SK-N-SH treated with all-trans-retinoic acid at 6 μM for 48 hours (cell line): ENCODE results near the gene PURA.

ENCODE experiments used
- ATAC-seq: fragments of 200-7000 bp; cut with Tn5 transposase; 3 replicates; pipeline ENCODE4 v1.9.1; 2020; ENCODE audit warnings: mild to moderate bottlenecking, moderate library complexity
- ARNTL ChIP-seq: fragments of 450-650 bp; formaldehyde crosslinking; IDR thresholded peaks from 2 replicates; pipeline ENCODE4 v1.5.0; 2020; ENCODE audit warnings: low read depth, mild to moderate bottlenecking, moderate library complexity, borderline replicate concordance
- BACH2 ChIP-seq: fragments of 250-450 bp; sonication (Bioruptor Pico); IDR thresholded peaks from 2 replicates; pipeline ENCODE4 v1.9.0; 2021; ENCODE audit warnings: mild to moderate bottlenecking, borderline replicate concordance
- CSDC2 ChIP-seq: fragments of 250-450 bp; sonication (Bioruptor Pico); IDR thresholded peaks from 2 replicates; pipeline ENCODE4 v1.5.0; 2020; ENCODE audit warnings: mild to moderate bottlenecking, moderate library complexity
- ESRRG ChIP-seq: fragments of 250-450 bp; sonication (Bioruptor Pico); IDR thresholded peaks from 2 replicates; pipeline ENCODE4 v1.6.1; 2021; ENCODE audit warnings: mild to moderate bottlenecking
- GLIS3 ChIP-seq: fragments of 250-450 bp; sonication (Bioruptor Pico); IDR thresholded peaks from 2 replicates; pipeline ENCODE4 v1.5.0; 2020; ENCODE audit warnings: mild to moderate bottlenecking, moderate library complexity
- ISL1 ChIP-seq: fragments of 250-450 bp; sonication (Bioruptor Pico); IDR thresholded peaks from 2 replicates; pipeline ENCODE4 v2.1.2; 2022; ENCODE audit warnings: mild to moderate bottlenecking, moderate library complexity
- PPARA ChIP-seq: fragments of 250-450 bp; sonication (Bioruptor Pico); IDR thresholded peaks from 2 replicates; pipeline ENCODE4 v1.5.0; 2020; ENCODE audit warnings: mild to moderate bottlenecking, borderline replicate concordance
- RARB ChIP-seq: fragments of 250-450 bp; sonication (Bioruptor Pico); IDR thresholded peaks from 2 replicates; pipeline ENCODE4 v1.8.0; 2021; ENCODE audit warnings: mild to moderate bottlenecking, moderate library complexity
- SNAI2 ChIP-seq: fragments of 250-450 bp; sonication (Bioruptor Pico); IDR thresholded peaks from 2 replicates; pipeline ENCODE4 v1.5.0; 2020; ENCODE audit warnings: mild to moderate bottlenecking, moderate library complexity
- TCF4 ChIP-seq: fragments of 250-450 bp; sonication (Bioruptor Pico); IDR thresholded peaks from 2 replicates; pipeline ENCODE4 v1.8.0; 2021; ENCODE audit warnings: mild to moderate bottlenecking, moderate library complexity, borderline replicate concordance
- TOX ChIP-seq: fragments of 250-450 bp; sonication (Bioruptor Pico); IDR thresholded peaks from 2 replicates; pipeline ENCODE4 v1.8.0; 2021; ENCODE audit warnings: mild to moderate bottlenecking, moderate library complexity, borderline replicate concordance
- ZC3H10 ChIP-seq: fragments of 250-450 bp; sonication (Bioruptor Pico); IDR thresholded peaks from 2 replicates; pipeline ENCODE4 v1.5.1; 2021; ENCODE audit warnings: mild to moderate bottlenecking, moderate library complexity
- ZFP3 ChIP-seq: fragments of 250-450 bp; sonication (Bioruptor Pico); IDR thresholded peaks from 2 replicates; pipeline ENCODE4 v1.5.0; 2020; ENCODE audit warnings: mild to moderate bottlenecking, moderate library complexity
- ZFP30 ChIP-seq: fragments of 450-650 bp; formaldehyde crosslinking; IDR thresholded peaks from 2 replicates; pipeline ENCODE4 v1.5.0; 2022; ENCODE audit warnings: mild to moderate bottlenecking, moderate library complexity
- ZNF565 ChIP-seq: fragments of 450-650 bp; formaldehyde crosslinking; conservative IDR thresholded peaks from 2 replicates; pipeline ENCODE4 v1.5.0; 2020; ENCODE audit warnings: low read depth, mild to moderate bottlenecking, moderate library complexity
- ZNF70 ChIP-seq: fragments of 450-650 bp; formaldehyde crosslinking; IDR thresholded peaks from 2 replicates; pipeline ENCODE4 v1.5.0; 2020; ENCODE audit warnings: mild to moderate bottlenecking, moderate library complexity
- ZNF8 ChIP-seq: fragments of 450-650 bp; formaldehyde crosslinking; IDR thresholded peaks from 2 replicates; pipeline ENCODE4 v1.5.0; 2020; ENCODE audit warnings: mild to moderate bottlenecking, moderate library complexity
- TF ChIP-seq, protein P1 (sequence below): fragments of 250-450 bp; sonication (Bioruptor Pico); IDR thresholded peaks from 2 replicates; pipeline ENCODE4 v1.5.0; 2020; ENCODE audit warnings: mild to moderate bottlenecking, moderate library complexity
- TF ChIP-seq, protein P2 (sequence below): fragments of 250-450 bp; sonication (Bioruptor Pico); IDR thresholded peaks from 2 replicates; pipeline ENCODE4 v1.8.0; 2021; ENCODE audit warnings: low read depth, mild to moderate bottlenecking, moderate library complexity, borderline replicate concordance
- TF ChIP-seq, protein P3 (sequence below): fragments of 250-450 bp; sonication (Bioruptor Pico); IDR thresholded peaks from 2 replicates; pipeline ENCODE4 v1.8.0; 2020; ENCODE audit warnings: mild to moderate bottlenecking, moderate library complexity, borderline replicate concordance
- TF ChIP-seq, protein P4 (sequence below): fragments of 250-450 bp; sonication (Bioruptor Pico); IDR thresholded peaks from 2 replicates; pipeline ENCODE4 v1.5.1; 2020; ENCODE audit warnings: low read depth, mild to moderate bottlenecking, moderate library complexity

PURA gene

DNA sequence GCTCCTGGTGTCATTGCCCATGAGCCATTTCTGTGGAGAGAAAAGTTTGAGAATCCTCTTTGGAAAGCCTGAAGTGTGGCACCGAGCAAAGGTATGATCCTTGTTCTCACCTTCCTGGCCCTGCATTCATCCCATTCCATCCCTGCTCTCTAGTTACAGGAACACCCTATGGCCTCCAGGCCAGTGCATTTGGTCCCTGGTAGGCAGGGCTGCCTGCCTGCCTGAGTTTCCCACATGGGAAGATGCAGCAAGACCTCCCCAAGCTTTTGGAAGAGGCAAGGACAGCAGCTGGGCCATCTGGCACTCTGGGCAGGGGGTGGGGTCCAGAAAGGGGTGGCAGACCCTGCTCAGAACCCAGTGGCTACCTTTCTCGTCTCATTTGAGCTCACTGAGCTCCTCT is 36.3 kb downstream of the PURA start:
- ATAC-seq, result no peak
- TF ChIP-seq, protein P1, sequence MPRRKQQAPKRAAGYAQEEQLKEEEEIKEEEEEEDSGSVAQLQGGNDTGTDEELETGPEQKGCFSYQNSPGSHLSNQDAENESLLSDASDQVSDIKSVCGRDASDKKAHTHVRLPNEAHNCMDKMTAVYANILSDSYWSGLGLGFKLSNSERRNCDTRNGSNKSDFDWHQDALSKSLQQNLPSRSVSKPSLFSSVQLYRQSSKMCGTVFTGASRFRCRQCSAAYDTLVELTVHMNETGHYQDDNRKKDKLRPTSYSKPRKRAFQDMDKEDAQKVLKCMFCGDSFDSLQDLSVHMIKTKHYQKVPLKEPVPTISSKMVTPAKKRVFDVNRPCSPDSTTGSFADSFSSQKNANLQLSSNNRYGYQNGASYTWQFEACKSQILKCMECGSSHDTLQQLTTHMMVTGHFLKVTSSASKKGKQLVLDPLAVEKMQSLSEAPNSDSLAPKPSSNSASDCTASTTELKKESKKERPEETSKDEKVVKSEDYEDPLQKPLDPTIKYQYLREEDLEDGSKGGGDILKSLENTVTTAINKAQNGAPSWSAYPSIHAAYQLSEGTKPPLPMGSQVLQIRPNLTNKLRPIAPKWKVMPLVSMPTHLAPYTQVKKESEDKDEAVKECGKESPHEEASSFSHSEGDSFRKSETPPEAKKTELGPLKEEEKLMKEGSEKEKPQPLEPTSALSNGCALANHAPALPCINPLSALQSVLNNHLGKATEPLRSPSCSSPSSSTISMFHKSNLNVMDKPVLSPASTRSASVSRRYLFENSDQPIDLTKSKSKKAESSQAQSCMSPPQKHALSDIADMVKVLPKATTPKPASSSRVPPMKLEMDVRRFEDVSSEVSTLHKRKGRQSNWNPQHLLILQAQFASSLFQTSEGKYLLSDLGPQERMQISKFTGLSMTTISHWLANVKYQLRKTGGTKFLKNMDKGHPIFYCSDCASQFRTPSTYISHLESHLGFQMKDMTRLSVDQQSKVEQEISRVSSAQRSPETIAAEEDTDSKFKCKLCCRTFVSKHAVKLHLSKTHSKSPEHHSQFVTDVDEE (CRISPR knock-in tag), result no peak
- TF ChIP-seq ZC3H10 (no peak), ZFP3 (no peak), RARB (no peak), ZNF565 (CRISPR knock-in tag) (no peak), CSDC2 (no peak), SNAI2 (no peak), ESRRG (CRISPR knock-in tag) (no peak), ZFP30 (CRISPR knock-in tag) (no peak)

- no peak for ATAC-seq
- TF ChIP-seq TCF4 (no peak), ZC3H10 (no peak)
Measured at GRCh38 chr5:140151144-140152021, 37.5 kb downstream of the PURA start.

DNA sequence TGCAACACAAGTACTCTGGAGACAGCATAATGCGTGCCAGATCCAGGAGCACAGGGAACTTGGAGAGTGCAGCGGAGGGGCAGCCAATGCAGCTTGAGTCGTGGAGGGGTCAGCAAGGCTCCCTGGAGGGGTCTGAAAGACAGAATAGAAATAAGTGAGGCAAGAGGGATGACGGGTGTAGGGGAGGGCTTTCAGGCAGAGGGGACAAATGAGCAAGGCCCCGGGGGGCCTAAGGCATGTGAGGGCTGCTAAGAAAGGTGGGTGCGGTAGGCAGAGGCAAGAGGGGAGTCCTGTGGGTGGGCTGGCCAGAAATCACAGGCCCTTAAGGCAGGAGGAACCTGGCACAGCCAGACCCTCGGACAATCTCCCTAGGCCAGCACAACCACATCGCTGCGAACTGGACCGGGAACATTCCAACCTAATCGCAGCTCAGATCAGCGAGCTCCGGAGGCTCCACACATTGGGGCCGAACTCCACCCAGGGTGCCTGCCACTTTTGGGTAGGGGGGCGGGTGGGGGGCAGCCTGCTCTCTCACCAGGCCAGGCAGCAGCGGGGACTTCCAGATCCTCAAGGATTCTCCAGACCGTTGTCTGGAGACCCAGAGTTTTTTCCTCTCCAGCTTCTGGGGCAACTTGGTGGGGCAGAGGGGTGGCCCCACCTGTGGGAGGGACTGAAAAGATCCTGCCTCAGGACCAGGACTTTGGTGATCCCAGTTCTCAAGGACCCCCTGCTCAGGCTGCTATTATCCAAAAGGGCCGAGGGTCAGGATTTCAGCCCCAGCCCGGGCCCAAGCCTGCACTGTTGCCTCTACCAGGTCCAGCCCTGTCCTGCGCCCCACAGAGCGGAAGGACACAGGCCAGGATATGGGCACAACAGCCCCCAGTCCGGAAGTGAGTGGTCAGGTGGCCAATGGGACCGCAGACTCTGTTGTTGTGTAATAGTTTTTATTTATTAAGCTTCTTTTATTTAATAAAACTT is 38.4 kb downstream of the PURA start:
- TF ChIP-seq BACH2 (CRISPR knock-in tag) (no peak), GLIS3 (CRISPR knock-in tag) (no peak), ARNTL (CRISPR knock-in tag) (no peak), ZNF70 (CRISPR knock-in tag) (no peak), ZFP3 (no peak), ESRRG (CRISPR knock-in tag) (no peak), ZC3H10 (no peak), PPARA (no peak), ZFP30 (CRISPR knock-in tag) (no peak), RARB (no peak), SNAI2 (no peak), ZNF8 (CRISPR knock-in tag) (no peak), CSDC2 (no peak), ZNF565 (CRISPR knock-in tag) (no peak), ISL1 (CRISPR knock-in tag) (no peak), TOX (CRISPR knock-in tag) (no peak)
- TF ChIP-seq, protein P1 (CRISPR knock-in tag), result no peak
- TF ChIP-seq, protein P2, sequence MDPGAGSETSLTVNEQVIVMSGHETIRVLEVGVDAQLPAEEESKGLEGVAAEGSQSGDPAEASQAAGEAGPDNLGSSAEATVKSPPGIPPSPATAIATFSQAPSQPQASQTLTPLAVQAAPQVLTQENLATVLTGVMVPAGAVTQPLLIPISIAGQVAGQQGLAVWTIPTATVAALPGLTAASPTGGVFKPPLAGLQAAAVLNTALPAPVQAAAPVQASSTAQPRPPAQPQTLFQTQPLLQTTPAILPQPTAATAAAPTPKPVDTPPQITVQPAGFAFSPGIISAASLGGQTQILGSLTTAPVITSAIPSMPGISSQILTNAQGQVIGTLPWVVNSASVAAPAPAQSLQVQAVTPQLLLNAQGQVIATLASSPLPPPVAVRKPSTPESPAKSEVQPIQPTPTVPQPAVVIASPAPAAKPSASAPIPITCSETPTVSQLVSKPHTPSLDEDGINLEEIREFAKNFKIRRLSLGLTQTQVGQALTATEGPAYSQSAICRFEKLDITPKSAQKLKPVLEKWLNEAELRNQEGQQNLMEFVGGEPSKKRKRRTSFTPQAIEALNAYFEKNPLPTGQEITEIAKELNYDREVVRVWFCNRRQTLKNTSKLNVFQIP (CRISPR knock-in tag), result no peak
- TF ChIP-seq, protein P3, sequence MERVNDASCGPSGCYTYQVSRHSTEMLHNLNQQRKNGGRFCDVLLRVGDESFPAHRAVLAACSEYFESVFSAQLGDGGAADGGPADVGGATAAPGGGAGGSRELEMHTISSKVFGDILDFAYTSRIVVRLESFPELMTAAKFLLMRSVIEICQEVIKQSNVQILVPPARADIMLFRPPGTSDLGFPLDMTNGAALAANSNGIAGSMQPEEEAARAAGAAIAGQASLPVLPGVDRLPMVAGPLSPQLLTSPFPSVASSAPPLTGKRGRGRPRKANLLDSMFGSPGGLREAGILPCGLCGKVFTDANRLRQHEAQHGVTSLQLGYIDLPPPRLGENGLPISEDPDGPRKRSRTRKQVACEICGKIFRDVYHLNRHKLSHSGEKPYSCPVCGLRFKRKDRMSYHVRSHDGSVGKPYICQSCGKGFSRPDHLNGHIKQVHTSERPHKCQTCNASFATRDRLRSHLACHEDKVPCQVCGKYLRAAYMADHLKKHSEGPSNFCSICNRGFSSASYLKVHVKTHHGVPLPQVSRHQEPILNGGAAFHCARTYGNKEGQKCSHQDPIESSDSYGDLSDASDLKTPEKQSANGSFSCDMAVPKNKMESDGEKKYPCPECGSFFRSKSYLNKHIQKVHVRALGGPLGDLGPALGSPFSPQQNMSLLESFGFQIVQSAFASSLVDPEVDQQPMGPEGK (CRISPR knock-in tag), result no peak
- TF ChIP-seq, protein P4, sequence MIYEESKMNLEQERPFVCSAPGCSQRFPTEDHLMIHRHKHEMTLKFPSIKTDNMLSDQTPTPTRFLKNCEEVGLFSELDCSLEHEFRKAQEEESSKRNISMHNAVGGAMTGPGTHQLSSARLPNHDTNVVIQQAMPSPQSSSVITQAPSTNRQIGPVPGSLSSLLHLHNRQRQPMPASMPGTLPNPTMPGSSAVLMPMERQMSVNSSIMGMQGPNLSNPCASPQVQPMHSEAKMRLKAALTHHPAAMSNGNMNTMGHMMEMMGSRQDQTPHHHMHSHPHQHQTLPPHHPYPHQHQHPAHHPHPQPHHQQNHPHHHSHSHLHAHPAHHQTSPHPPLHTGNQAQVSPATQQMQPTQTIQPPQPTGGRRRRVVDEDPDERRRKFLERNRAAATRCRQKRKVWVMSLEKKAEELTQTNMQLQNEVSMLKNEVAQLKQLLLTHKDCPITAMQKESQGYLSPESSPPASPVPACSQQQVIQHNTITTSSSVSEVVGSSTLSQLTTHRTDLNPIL (CRISPR knock-in tag), result no peak

More for the DNA sequence above, 38.4 kb downstream of the PURA start:
- ATAC-seq, result no peak
